Endothelial cell of umbilical vein (primary cell): ENCODE results near the gene SEMA5A.

Source experiments
- EZH2 ChIP-seq: IDR thresholded peaks from 2 replicates; pipeline ENCODE4 v1.6.1; 2012; ENCODE audit warnings: borderline replicate concordance, low read depth, mild to moderate bottlenecking, moderate library complexity, low read length, inconsistent platforms; ENCODE audit not compliant: severe bottlenecking
- JUN ChIP-seq: IDR thresholded peaks from 2 replicates; pipeline ENCODE4 v1.6.1; 2011; ENCODE audit warnings: borderline replicate concordance, low read depth; ENCODE audit not compliant: insufficient read length, insufficient read depth
- POLR2A ChIP-seq: IDR thresholded peaks from 2 replicates; pipeline ENCODE4 v1.6.1; 2012; ENCODE audit warnings: low read depth, mild to moderate bottlenecking, control low read depth, low read length
- POLR2AphosphoS5 ChIP-seq: IDR thresholded peaks from 2 replicates; pipeline ENCODE4 v1.6.1; 2012; ENCODE audit warnings: low read depth, mild to moderate bottlenecking, control low read depth, low read length, moderate library complexity; ENCODE audit not compliant: insufficient read depth
- TF ChIP-seq, protein P1 (sequence below), 2 donors: IDR thresholded peaks; 1 replicate in 1 of 2; 2 replicates in 1 of 2; pipeline ENCODE4 v1.5.1; 2011; ENCODE audit warnings: low read length in 2 of 2, mild to moderate bottlenecking in 2 of 2, moderate library complexity in 2 of 2, control low read depth in 1 of 2, inconsistent platforms in 1 of 2, low read depth in 1 of 2; ENCODE audit not compliant: insufficient read depth in 1 of 2; ENCODE audit errors: extremely low read depth in 1 of 2
- TF ChIP-seq, protein P2 (sequence below): IDR thresholded peaks from 2 replicates; pipeline ENCODE4 v1.6.1; 2011; ENCODE audit not compliant: insufficient read depth, insufficient read length

- TF ChIP-seq EZH2 (no peak), POLR2AphosphoS5 (no peak), POLR2A (no peak), JUN (no peak)
- TF ChIP-seq, protein P1, sequence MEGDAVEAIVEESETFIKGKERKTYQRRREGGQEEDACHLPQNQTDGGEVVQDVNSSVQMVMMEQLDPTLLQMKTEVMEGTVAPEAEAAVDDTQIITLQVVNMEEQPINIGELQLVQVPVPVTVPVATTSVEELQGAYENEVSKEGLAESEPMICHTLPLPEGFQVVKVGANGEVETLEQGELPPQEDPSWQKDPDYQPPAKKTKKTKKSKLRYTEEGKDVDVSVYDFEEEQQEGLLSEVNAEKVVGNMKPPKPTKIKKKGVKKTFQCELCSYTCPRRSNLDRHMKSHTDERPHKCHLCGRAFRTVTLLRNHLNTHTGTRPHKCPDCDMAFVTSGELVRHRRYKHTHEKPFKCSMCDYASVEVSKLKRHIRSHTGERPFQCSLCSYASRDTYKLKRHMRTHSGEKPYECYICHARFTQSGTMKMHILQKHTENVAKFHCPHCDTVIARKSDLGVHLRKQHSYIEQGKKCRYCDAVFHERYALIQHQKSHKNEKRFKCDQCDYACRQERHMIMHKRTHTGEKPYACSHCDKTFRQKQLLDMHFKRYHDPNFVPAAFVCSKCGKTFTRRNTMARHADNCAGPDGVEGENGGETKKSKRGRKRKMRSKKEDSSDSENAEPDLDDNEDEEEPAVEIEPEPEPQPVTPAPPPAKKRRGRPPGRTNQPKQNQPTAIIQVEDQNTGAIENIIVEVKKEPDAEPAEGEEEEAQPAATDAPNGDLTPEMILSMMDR (IDR thresholded peaks at IDR 0.05; ENCODE audit: extremely low read depth in 1 of 2, insufficient read depth in 1 of 2, low read depth in 1 of 2, low read length in 2 of 2): no peak
- TF ChIP-seq, protein P2, sequence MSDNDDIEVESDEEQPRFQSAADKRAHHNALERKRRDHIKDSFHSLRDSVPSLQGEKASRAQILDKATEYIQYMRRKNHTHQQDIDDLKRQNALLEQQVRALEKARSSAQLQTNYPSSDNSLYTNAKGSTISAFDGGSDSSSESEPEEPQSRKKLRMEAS: no peak
These were observed at the start of gene SEMA5A for GRCh38 chr5:9545992-9546851.
